Thoracic aorta (tissue), 2 donors: ENCODE measurements around the gene KCNK3. TPM values are rescaled to one million over a fixed set of nuclear protein-coding genes. Genes with fewer than 3 reads are reported as not detected.

ENCODE experiments used
- ATAC-seq: fragments of 150-250 bp; one replicate; pipeline ENCODE4 v1.8.0; 2017; ENCODE audit warnings: low read depth; ENCODE audit not compliant: insufficient number of reproducible peaks, low FRiP score
- DNase-seq: peaks from one replicate; pipeline ENCODE4 v3.0.0-alpha.2; 2020; ENCODE audit warnings: low spot score
- H3K27ac ChIP-seq, 2 donors: fragments of 200-600 bp; sonication (generic); 1 replicate in 1 of 2; 2 replicates in 1 of 2; pipeline ENCODE4 v1.5.1; 2016; ENCODE audit warnings: mild to moderate bottlenecking in 2 of 2, moderate library complexity in 2 of 2
- H3K27me3 ChIP-seq: fragments of 200-600 bp; sonication (generic); replicated peaks from 2 replicates; pipeline ENCODE4 v1.6.0; 2016; ENCODE audit warnings: mild to moderate bottlenecking; ENCODE audit not compliant: insufficient read depth
- H3K36me3 ChIP-seq: fragments of 200-600 bp; sonication (generic); one replicate; pipeline ENCODE4 v1.5.1; 2016
- H3K4me1 ChIP-seq, 2 donors: fragments of 200-600 bp; sonication (generic); 1 replicate in 1 of 2; 2 replicates in 1 of 2; pipeline versions ENCODE4 v1.5.1 to v1.6.0; 2016; ENCODE audit warnings: low read depth in 2 of 2, mild to moderate bottlenecking in 1 of 2; ENCODE audit not compliant: control insufficient read depth in 1 of 2
- H3K4me3 ChIP-seq: fragments of 200-600 bp; sonication (generic); 2 replicates; pipeline ENCODE4 v1.5.1; 2016; ENCODE audit warnings: mild to moderate bottlenecking
- H3K9me3 ChIP-seq: fragments of 200-600 bp; sonication (generic); 2 replicates; pipeline ENCODE4 v1.5.1; 2016
- CTCF ChIP-seq: fragments of 200-600 bp; sonication (generic); IDR thresholded peaks from one replicate; pipeline ENCODE4 v1.5.1; 2019; ENCODE audit warnings: antibody characterized with exemption
- total RNA-seq, 2 donors: library from RNA; depleted of rRNA; stranded (reverse); fragments of >200 nt; gene quantifications; one replicate each; pipeline versions ENCODE4 v1.1.0 to v1.2.3, GENCODE V29; 2016

The KCNK3 gene
- total RNA-seq, 2 donors from 2014 or later, result 6.9 to 19.6 TPM

- Histone ChIP-seq H3K4me1 (peaks cover 38 to 90% of the 10 kb centered on the region in 2 donors), H3K27ac (peak overlapping the region in 1 of 2 donors; percentile 56), H3K36me3 (no peaks in the 10 kb centered on the region), H3K4me3 (no peak overlapping the region), H3K9me3 (no peaks in the 10 kb centered on the region), H3K27me3 (no peaks in the 10 kb centered on the region)
- TF ChIP-seq CTCF, result no peak
- DNase-seq (no peak), ATAC-seq (no peak)
Measured at GRCh38 chr2:26708457-26708856, 15.9 kb downstream of the KCNK3 start.

GRCh38 chr2:26709323-26710110 lies 17.0 kb downstream of the KCNK3 start:
- Histone ChIP-seq H3K27me3 (no peaks in the 10 kb centered on the region), H3K36me3 (no peaks in the 10 kb centered on the region), H3K4me1 (peaks cover 35 to 89% of the 10 kb centered on the region in 2 donors), H3K9me3 (no peaks in the 10 kb centered on the region), H3K4me3 (no peak overlapping the region), H3K27ac (peak overlapping the region in 1 of 2 donors; percentile 57)
- DNase-seq (no peak), ATAC-seq (no peak)
- TF ChIP-seq CTCF, result no peak

- ATAC-seq (no peak), DNase-seq (no peak)
- Histone ChIP-seq H3K27me3 (no peaks in the 10 kb centered on the region), H3K4me3 (no peak overlapping the region), H3K27ac (peak overlapping the region; percentile 44 to 57), H3K36me3 (no peaks in the 10 kb centered on the region), H3K9me3 (no peaks in the 10 kb centered on the region), H3K4me1 (peaks cover 30 to 85% of the 10 kb centered on the region in 2 donors)
- TF ChIP-seq CTCF, result no peak
Measured at GRCh38 chr2:26710145-26710544, 17.6 kb downstream of the KCNK3 start.

GRCh38 chr2:26710743-26711456 lies 18.4 kb downstream of the KCNK3 start:
- no peak for ATAC-seq
- no peaks in the 10 kb centered on the region for H3K9me3 ChIP-seq
- H3K27me3 ChIP-seq, result no peaks in the 10 kb centered on the region
- H3K4me3 ChIP-seq, result no peak overlapping the region
- no peaks in the 10 kb centered on the region for H3K36me3 ChIP-seq
- H3K4me1 ChIP-seq, result peaks cover 29 to 85% of the 10 kb centered on the region in 2 donors
- DNase-seq, result no peak
- peak overlapping the region; percentile 44 to 57 for H3K27ac ChIP-seq
- no peak for TF ChIP-seq CTCF

GRCh38 chr2:26711457-26712161 lies 19.1 kb downstream of the KCNK3 start:
- no peaks in the 10 kb centered on the region for H3K36me3 ChIP-seq
- TF ChIP-seq CTCF, result no peak
- H3K27me3 ChIP-seq, result no peaks in the 10 kb centered on the region
- H3K4me1 ChIP-seq, result peaks cover 29 to 80% of the 10 kb centered on the region in 2 donors
- no peak for DNase-seq
- H3K4me3 ChIP-seq, result no peak overlapping the region
- H3K27ac ChIP-seq, result peak overlapping the region in 1 of 2 donors; percentile 57
- ATAC-seq, result no peak
- no peaks in the 10 kb centered on the region for H3K9me3 ChIP-seq
